ENCODE data around the gene MGARP. TPM values are rescaled to one million over a fixed set of nuclear protein-coding genes. Genes with fewer than 3 reads are reported as not detected.

Gene MGARP
- total and polyA plus RNA-seq, 2 experiments from 2014 or later, result 2.4 to 4.1 TPM

DNA sequence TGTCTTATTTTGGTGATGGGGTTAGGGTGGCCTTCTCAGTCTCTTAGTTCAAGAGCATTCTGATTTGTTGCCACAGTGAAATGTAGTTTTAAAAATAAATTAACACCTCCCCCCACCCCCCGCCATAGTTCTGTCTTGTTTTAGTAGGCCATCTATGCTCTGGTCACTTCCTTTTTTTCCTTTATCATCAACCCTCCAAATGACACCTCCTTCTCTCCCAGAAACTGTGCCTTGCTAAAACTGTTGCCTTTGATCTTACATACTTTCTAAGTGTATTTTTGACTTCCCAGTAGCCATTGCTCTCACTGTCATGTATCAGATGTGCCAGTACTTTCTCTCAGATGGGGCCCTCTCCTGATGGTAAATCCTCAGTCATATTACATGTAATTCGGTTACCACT lies 36.7 kb upstream of the MGARP start:
- DNase-seq (ENCODE audit: low spot score) (no peak), ATAC-seq (no peak)
- peaks cover 48% of the 10 kb centered on the region for H3K4me1 ChIP-seq (ENCODE audit: insufficient read depth)
- peaks cover 50% of the 10 kb centered on the region for H3K4me1 Mint-ChIP-seq
- peak overlapping the region; percentile 8; the same call in 1 of the 2 replicates for H3K27ac ChIP-seq (ENCODE audit: low read depth)
- H3K27ac Mint-ChIP-seq, result peak overlapping the region; percentile 85
- peaks cover 27% of the 10 kb centered on the region for H3K36me3 Mint-ChIP-seq (ENCODE audit: low read depth)
- H3K9me2 ChIP-seq (ENCODE audit: insufficient read depth), result no peaks in the 10 kb centered on the region
- H3K36me3 ChIP-seq (ENCODE audit: insufficient read depth), result no peaks in the 10 kb centered on the region
- TF ChIP-seq EZH2phosphoT487 (IDR thresholded peaks at IDR 0.05; ENCODE audit: unreplicated experiment) (no peak), STAT1 (IDR thresholded peaks at IDR 0.05; ENCODE audit: unreplicated experiment) (no peak), ZNF331 (CRISPR knock-in tag; IDR thresholded peaks at IDR 0.05; ENCODE audit: low read depth) (no peak), JUNB (IDR thresholded peaks at IDR 0.05; ENCODE audit: unreplicated experiment) (no peak), ZNF114 (CRISPR knock-in tag; IDR thresholded peaks at IDR 0.05) (no peak), CREB1 (CRISPR knock-in tag; IDR thresholded peaks at IDR 0.05; ENCODE audit: low read depth) (no peak), NANOG (IDR thresholded peaks at IDR 0.05; ENCODE audit: borderline replicate concordance) (no peak), EZH2 (IDR thresholded peaks at IDR 0.05; ENCODE audit: low read depth, unreplicated experiment) (no peak), POLR2AphosphoS5 (IDR thresholded peaks at IDR 0.05; ENCODE audit: low read depth) (no peak)
- TF ChIP-seq, protein P1, sequence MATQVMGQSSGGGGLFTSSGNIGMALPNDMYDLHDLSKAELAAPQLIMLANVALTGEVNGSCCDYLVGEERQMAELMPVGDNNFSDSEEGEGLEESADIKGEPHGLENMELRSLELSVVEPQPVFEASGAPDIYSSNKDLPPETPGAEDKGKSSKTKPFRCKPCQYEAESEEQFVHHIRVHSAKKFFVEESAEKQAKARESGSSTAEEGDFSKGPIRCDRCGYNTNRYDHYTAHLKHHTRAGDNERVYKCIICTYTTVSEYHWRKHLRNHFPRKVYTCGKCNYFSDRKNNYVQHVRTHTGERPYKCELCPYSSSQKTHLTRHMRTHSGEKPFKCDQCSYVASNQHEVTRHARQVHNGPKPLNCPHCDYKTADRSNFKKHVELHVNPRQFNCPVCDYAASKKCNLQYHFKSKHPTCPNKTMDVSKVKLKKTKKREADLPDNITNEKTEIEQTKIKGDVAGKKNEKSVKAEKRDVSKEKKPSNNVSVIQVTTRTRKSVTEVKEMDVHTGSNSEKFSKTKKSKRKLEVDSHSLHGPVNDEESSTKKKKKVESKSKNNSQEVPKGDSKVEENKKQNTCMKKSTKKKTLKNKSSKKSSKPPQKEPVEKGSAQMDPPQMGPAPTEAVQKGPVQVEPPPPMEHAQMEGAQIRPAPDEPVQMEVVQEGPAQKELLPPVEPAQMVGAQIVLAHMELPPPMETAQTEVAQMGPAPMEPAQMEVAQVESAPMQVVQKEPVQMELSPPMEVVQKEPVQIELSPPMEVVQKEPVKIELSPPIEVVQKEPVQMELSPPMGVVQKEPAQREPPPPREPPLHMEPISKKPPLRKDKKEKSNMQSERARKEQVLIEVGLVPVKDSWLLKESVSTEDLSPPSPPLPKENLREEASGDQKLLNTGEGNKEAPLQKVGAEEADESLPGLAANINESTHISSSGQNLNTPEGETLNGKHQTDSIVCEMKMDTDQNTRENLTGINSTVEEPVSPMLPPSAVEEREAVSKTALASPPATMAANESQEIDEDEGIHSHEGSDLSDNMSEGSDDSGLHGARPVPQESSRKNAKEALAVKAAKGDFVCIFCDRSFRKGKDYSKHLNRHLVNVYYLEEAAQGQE (IDR thresholded peaks at IDR 0.05; ENCODE audit: unreplicated experiment), result no peak
- TF ChIP-seq, protein P2, sequence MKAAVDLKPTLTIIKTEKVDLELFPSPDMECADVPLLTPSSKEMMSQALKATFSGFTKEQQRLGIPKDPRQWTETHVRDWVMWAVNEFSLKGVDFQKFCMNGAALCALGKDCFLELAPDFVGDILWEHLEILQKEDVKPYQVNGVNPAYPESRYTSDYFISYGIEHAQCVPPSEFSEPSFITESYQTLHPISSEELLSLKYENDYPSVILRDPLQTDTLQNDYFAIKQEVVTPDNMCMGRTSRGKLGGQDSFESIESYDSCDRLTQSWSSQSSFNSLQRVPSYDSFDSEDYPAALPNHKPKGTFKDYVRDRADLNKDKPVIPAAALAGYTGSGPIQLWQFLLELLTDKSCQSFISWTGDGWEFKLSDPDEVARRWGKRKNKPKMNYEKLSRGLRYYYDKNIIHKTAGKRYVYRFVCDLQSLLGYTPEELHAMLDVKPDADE (IDR thresholded peaks at IDR 0.05), result no peak
- TF ChIP-seq, protein P3, sequence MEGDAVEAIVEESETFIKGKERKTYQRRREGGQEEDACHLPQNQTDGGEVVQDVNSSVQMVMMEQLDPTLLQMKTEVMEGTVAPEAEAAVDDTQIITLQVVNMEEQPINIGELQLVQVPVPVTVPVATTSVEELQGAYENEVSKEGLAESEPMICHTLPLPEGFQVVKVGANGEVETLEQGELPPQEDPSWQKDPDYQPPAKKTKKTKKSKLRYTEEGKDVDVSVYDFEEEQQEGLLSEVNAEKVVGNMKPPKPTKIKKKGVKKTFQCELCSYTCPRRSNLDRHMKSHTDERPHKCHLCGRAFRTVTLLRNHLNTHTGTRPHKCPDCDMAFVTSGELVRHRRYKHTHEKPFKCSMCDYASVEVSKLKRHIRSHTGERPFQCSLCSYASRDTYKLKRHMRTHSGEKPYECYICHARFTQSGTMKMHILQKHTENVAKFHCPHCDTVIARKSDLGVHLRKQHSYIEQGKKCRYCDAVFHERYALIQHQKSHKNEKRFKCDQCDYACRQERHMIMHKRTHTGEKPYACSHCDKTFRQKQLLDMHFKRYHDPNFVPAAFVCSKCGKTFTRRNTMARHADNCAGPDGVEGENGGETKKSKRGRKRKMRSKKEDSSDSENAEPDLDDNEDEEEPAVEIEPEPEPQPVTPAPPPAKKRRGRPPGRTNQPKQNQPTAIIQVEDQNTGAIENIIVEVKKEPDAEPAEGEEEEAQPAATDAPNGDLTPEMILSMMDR (conservative IDR thresholded peaks at IDR 0.05; ENCODE audit: low read depth in 2 of 2), result no peak
- TF ChIP-seq, protein P4, sequence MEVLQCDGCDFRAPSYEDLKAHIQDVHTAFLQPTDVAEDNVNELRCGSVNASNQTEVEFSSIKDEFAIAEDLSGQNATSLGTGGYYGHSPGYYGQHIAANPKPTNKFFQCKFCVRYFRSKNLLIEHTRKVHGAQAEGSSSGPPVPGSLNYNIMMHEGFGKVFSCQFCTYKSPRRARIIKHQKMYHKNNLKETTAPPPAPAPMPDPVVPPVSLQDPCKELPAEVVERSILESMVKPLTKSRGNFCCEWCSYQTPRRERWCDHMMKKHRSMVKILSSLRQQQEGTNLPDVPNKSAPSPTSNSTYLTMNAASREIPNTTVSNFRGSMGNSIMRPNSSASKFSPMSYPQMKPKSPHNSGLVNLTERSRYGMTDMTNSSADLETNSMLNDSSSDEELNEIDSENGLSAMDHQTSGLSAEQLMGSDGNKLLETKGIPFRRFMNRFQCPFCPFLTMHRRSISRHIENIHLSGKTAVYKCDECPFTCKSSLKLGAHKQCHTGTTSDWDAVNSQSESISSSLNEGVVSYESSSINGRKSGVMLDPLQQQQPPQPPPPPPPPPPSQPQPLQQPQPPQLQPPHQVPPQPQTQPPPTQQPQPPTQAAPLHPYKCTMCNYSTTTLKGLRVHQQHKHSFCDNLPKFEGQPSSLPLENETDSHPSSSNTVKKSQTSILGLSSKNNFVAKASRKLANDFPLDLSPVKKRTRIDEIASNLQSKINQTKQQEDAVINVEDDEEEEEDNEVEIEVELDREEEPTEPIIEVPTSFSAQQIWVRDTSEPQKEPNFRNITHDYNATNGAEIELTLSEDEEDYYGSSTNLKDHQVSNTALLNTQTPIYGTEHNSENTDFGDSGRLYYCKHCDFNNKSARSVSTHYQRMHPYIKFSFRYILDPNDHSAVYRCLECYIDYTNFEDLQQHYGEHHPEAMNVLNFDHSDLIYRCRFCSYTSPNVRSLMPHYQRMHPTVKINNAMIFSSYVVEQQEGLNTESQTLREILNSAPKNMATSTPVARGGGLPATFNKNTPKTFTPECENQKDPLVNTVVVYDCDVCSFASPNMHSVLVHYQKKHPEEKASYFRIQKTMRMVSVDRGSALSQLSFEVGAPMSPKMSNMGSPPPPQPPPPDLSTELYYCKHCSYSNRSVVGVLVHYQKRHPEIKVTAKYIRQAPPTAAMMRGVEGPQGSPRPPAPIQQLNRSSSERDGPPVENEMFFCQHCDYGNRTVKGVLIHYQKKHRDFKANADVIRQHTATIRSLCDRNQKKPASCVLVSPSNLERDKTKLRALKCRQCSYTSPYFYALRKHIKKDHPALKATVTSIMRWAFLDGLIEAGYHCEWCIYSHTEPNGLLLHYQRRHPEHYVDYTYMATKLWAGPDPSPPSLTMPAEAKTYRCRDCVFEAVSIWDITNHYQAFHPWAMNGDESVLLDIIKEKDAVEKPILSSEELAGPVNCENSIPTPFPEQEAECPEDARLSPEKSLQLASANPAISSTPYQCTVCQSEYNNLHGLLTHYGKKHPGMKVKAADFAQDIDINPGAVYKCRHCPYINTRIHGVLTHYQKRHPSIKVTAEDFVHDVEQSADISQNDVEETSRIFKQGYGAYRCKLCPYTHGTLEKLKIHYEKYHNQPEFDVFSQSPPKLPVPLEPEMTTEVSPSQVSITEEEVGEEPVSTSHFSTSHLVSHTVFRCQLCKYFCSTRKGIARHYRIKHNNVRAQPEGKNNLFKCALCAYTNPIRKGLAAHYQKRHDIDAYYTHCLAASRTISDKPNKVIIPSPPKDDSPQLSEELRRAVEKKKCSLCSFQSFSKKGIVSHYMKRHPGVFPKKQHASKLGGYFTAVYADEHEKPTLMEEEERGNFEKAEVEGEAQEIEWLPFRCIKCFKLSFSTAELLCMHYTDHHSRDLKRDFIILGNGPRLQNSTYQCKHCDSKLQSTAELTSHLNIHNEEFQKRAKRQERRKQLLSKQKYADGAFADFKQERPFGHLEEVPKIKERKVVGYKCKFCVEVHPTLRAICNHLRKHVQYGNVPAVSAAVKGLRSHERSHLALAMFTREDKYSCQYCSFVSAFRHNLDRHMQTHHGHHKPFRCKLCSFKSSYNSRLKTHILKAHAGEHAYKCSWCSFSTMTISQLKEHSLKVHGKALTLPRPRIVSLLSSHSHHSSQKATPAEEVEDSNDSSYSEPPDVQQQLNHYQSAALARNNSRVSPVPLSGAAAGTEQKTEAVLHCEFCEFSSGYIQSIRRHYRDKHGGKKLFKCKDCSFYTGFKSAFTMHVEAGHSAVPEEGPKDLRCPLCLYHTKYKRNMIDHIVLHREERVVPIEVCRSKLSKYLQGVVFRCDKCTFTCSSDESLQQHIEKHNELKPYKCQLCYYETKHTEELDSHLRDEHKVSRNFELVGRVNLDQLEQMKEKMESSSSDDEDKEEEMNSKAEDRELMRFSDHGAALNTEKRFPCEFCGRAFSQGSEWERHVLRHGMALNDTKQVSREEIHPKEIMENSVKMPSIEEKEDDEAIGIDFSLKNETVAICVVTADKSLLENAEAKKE (CRISPR knock-in tag; IDR thresholded peaks at IDR 0.05), result no peak
- H4K20me1 ChIP-seq (replicated peaks; ENCODE audit: insufficient read depth), result peaks cover 50% of the 10 kb centered on the region
- H3K4me2 ChIP-seq, result peak overlapping the region; percentile 49; the same call in 1 of the 2 replicates
- no peak overlapping the region for H2AFZ ChIP-seq
- no peaks in the 10 kb centered on the region for H3F3A ChIP-seq (replicated peaks; ENCODE audit: low read depth)
- H3K27me3 Mint-ChIP-seq (ENCODE audit: insufficient read depth, low read depth, poor library complexity), result peaks cover 3% of the 10 kb centered on the region
- H3K4me3 Mint-ChIP-seq, result no peak overlapping the region
- peaks cover 100% of the 10 kb centered on the region for H3K79me2 ChIP-seq (replicated peaks; ENCODE audit: insufficient read depth)
- no peaks in the 10 kb centered on the region for H3K27me3 ChIP-seq (ENCODE audit: insufficient read depth)
- peaks cover 8% of the 10 kb centered on the region for H3K9me3 Mint-ChIP-seq
- no peak overlapping the region for H3K4me3 ChIP-seq
